Liver (tissue), 9 donors: ENCODE results near the gene UBN2. TPM values are rescaled to one million over a fixed set of nuclear protein-coding genes. Genes with fewer than 3 reads are reported as not detected.

Experiments
- DNase-seq: peaks from one replicate; pipeline ENCODE4 v3.0.0-alpha.2; 2017; ENCODE audit warnings: low spot score
- H3K27ac ChIP-seq, 2 donors: one replicate each; pipeline ENCODE4 v1.7.0; 2013; ENCODE audit warnings: inconsistent platforms in 2 of 2, low read length in 2 of 2, control low read depth in 1 of 2, low read depth in 1 of 2, mild to moderate bottlenecking in 1 of 2
- H3K27me3 ChIP-seq, 4 donors: one replicate each; pipeline versions ENCODE4 v1.6.1 to v1.7.0; 2013; ENCODE audit warnings: low read length in 3 of 4, inconsistent platforms in 1 of 4, mild to moderate bottlenecking in 1 of 4, moderate library complexity in 1 of 4; ENCODE audit not compliant: control insufficient read depth in 4 of 4, insufficient read depth in 4 of 4
- H3K36me3 ChIP-seq, 4 donors: one replicate each; pipeline versions ENCODE4 v1.6.1 to v1.7.0; 2013; ENCODE audit warnings: low read length in 3 of 4, mild to moderate bottlenecking in 3 of 4, low read depth in 1 of 4, moderate library complexity in 1 of 4; ENCODE audit not compliant: control insufficient read depth in 4 of 4, insufficient read depth in 3 of 4
- H3K4me1 ChIP-seq, 4 donors: one replicate each; pipeline versions ENCODE4 v1.6.1 to v1.7.0; 2013; ENCODE audit warnings: low read length in 3 of 4, mild to moderate bottlenecking in 3 of 4, moderate library complexity in 1 of 4; ENCODE audit not compliant: control insufficient read depth in 4 of 4, insufficient read depth in 4 of 4
- H3K4me3 ChIP-seq, 3 donors: one replicate each; pipeline versions ENCODE4 v1.6.1 to v1.7.0; 2013; ENCODE audit warnings: low read length in 3 of 3, control low read depth in 1 of 3, low read depth in 1 of 3, mild to moderate bottlenecking in 1 of 3
- H3K9ac ChIP-seq, 2 donors: one replicate each; pipeline ENCODE4 v1.7.0; 2013; ENCODE audit warnings: low read length in 2 of 2, mild to moderate bottlenecking in 2 of 2, moderate library complexity in 2 of 2, control low read depth in 1 of 2, low read depth in 1 of 2
- H3K9me3 ChIP-seq, 4 donors: one replicate each; pipeline versions ENCODE4 v1.6.1 to v1.7.0; 2013; ENCODE audit warnings: low read length in 3 of 4; ENCODE audit not compliant: control insufficient read depth in 4 of 4
- EGR1 ChIP-seq, 2 donors: IDR thresholded peaks; 2 replicates each; pipeline ENCODE4 v1.6.1; 2016 to 2018; ENCODE audit warnings: antibody characterized with exemption in 2 of 2, low read depth in 2 of 2
- FOXA1 ChIP-seq: IDR thresholded peaks from 2 replicates; pipeline ENCODE4 v1.6.1; 2016; ENCODE audit warnings: antibody characterized with exemption
- GABPA ChIP-seq, 2 donors: IDR thresholded peaks in 1 of 2; conservative IDR thresholded peaks in 1 of 2; 2 replicates each; pipeline ENCODE4 v1.6.1; 2016; ENCODE audit warnings: antibody characterized with exemption in 2 of 2, mild to moderate bottlenecking in 1 of 2, moderate library complexity in 1 of 2
- HNF4A ChIP-seq, 2 donors: conservative IDR thresholded peaks; 2 replicates each; pipeline ENCODE4 v1.6.1; 2016; ENCODE audit warnings: antibody characterized with exemption in 2 of 2, mild to moderate bottlenecking in 2 of 2
- HNF4G ChIP-seq: IDR thresholded peaks from 2 replicates; pipeline ENCODE4 v1.6.1; 2016; ENCODE audit warnings: antibody characterized with exemption
- JUND ChIP-seq, 2 donors: IDR thresholded peaks; 2 replicates each; pipeline ENCODE4 v1.6.1; 2016; ENCODE audit warnings: antibody characterized with exemption in 2 of 2
- MAX ChIP-seq: IDR thresholded peaks from 2 replicates; pipeline ENCODE4 v1.6.1; 2016; ENCODE audit warnings: antibody characterized with exemption
- NR2F2 ChIP-seq: IDR thresholded peaks from 2 replicates; pipeline ENCODE4 v1.6.1; 2016; ENCODE audit warnings: antibody characterized with exemption
- RAD21 ChIP-seq, 2 donors: IDR thresholded peaks; 2 replicates each; pipeline ENCODE4 v1.6.1; 2016; ENCODE audit warnings: antibody characterized with exemption in 2 of 2, mild to moderate bottlenecking in 2 of 2
- RXRA ChIP-seq, 2 donors: IDR thresholded peaks; 2 replicates each; pipeline ENCODE4 v1.6.1; 2017 to 2018; ENCODE audit warnings: antibody characterized with exemption in 2 of 2, mild to moderate bottlenecking in 1 of 2
- SP1 ChIP-seq: IDR thresholded peaks from 2 replicates; pipeline ENCODE4 v1.6.1; 2018; ENCODE audit warnings: antibody characterized with exemption, mild to moderate bottlenecking
- TAF1 ChIP-seq: conservative IDR thresholded peaks from 2 replicates; pipeline ENCODE4 v1.6.1; 2016; ENCODE audit warnings: antibody characterized with exemption, mild to moderate bottlenecking
- YY1 ChIP-seq: IDR thresholded peaks from 2 replicates; pipeline ENCODE4 v1.6.1; 2016; ENCODE audit warnings: antibody characterized with exemption, mild to moderate bottlenecking
- WGBS: extraction: QIAGEN DNeasy Blood & Tissue Kit; methylation state at CpG from one replicate; pipeline ENCODE4 v1.1.7; 2013; 5-methylcytosine and 5-hydroxymethylcytosine counted together
- polyA plus RNA-seq, 2 donors: library from polyadenylated mRNA; stranded (reverse) in 1 of 2; unstranded in 1 of 2; fragments of 200-250 nt in 1 of 2; fragments of >200 nt in 1 of 2; fragmentation: Nextera tagmentation in 1 of 2; extraction: Ambion mirVana in 1 of 2; gene quantifications; one replicate each; pipeline versions ENCODE4 v1.2.1 to v1.2.3, GENCODE V29; 2013 to 2015
- total RNA-seq, 2 donors: library from RNA; depleted of rRNA; stranded (reverse); fragments of >200 nt; gene quantifications; one replicate each; pipeline ENCODE4 v1.2.3, GENCODE V29; 2014
- TF ChIP-seq, protein P1 (sequence below): IDR thresholded peaks from 2 replicates; pipeline ENCODE4 v1.6.1; 2016; ENCODE audit warnings: antibody characterized with exemption
- TF ChIP-seq, protein P2 (sequence below): IDR thresholded peaks from 2 replicates; pipeline ENCODE4 v1.6.1; 2016; ENCODE audit warnings: antibody characterized with exemption, mild to moderate bottlenecking
- TF ChIP-seq, protein P3 (sequence below): fragments of 150-350 bp; IDR thresholded peaks from 2 replicates; pipeline ENCODE4 v1.5.1; 2017; ENCODE audit warnings: improper control_type of control experiment, low read depth, low read length; ENCODE audit not compliant: missing input control
- TF ChIP-seq, protein P4 (sequence below): IDR thresholded peaks from 2 replicates; pipeline ENCODE4 v1.6.1; 2016; ENCODE audit warnings: antibody characterized with exemption
- donor health status: healthy.
- donor health status: healthy.
- donor health status: healthy.
- donor health status: healthy.
- donor health status: healthy.

Gene UBN2
- total and polyA plus RNA-seq, 4 donors: 1.1 to 9.1 (median 4.8) TPM

DNA sequence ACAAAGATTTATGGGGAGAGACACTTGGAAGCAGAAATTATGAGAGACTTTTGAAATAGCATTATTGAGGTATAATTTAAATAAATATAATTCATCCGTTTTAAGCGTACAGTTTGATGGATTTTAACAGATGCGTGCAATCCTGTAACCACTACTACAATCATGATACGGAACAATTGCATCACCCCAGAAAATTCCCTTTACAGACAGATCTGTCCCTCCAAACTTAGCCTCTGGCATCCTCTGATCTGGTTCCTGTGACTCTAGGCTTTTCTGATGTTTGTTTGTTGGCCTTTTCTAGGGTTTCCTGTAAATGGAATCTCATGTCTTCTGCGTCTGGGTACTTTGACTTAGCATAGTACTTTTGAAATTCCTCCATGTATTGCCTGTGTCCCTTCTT is 15.5 kb downstream of the UBN2 start (continued):
- TF ChIP-seq, protein P1, sequence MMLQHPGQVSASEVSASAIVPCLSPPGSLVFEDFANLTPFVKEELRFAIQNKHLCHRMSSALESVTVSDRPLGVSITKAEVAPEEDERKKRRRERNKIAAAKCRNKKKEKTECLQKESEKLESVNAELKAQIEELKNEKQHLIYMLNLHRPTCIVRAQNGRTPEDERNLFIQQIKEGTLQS: no peak
- TF ChIP-seq JUND (IDR thresholded peaks at IDR 0.05) (no peak), TAF1 (no peak), SP1 (no peak), FOXA1 (no peak), MAX (no peak)

- WGBS: 88% methylated on average over 5 of the region's 5 CpGs
- Histone ChIP-seq H3K27me3 (no peaks in the 10 kb centered on the region), H3K36me3 (peaks cover 0 to 38% (median 27%) of the 10 kb centered on the region in 4 donors), H3K4me3 (no peak overlapping the region), H3K9me3 (no peaks in the 10 kb centered on the region), H3K27ac (no peak overlapping the region), H3K9ac (no peak overlapping the region), H3K4me1 (no peaks in the 10 kb centered on the region)
- no peak for DNase-seq
- TF ChIP-seq, protein P2, sequence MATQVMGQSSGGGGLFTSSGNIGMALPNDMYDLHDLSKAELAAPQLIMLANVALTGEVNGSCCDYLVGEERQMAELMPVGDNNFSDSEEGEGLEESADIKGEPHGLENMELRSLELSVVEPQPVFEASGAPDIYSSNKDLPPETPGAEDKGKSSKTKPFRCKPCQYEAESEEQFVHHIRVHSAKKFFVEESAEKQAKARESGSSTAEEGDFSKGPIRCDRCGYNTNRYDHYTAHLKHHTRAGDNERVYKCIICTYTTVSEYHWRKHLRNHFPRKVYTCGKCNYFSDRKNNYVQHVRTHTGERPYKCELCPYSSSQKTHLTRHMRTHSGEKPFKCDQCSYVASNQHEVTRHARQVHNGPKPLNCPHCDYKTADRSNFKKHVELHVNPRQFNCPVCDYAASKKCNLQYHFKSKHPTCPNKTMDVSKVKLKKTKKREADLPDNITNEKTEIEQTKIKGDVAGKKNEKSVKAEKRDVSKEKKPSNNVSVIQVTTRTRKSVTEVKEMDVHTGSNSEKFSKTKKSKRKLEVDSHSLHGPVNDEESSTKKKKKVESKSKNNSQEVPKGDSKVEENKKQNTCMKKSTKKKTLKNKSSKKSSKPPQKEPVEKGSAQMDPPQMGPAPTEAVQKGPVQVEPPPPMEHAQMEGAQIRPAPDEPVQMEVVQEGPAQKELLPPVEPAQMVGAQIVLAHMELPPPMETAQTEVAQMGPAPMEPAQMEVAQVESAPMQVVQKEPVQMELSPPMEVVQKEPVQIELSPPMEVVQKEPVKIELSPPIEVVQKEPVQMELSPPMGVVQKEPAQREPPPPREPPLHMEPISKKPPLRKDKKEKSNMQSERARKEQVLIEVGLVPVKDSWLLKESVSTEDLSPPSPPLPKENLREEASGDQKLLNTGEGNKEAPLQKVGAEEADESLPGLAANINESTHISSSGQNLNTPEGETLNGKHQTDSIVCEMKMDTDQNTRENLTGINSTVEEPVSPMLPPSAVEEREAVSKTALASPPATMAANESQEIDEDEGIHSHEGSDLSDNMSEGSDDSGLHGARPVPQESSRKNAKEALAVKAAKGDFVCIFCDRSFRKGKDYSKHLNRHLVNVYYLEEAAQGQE: no peak
- TF ChIP-seq EGR1 (IDR thresholded peaks at IDR 0.05; ENCODE audit: low read depth in 2 of 2) (no peak), HNF4A (conservative IDR thresholded peaks at IDR 0.05) (no peak), MAX (no peak), YY1 (no peak)
Measured at GRCh38 chr7:139246905-139247304, 15.9 kb downstream of the UBN2 start.

DNA sequence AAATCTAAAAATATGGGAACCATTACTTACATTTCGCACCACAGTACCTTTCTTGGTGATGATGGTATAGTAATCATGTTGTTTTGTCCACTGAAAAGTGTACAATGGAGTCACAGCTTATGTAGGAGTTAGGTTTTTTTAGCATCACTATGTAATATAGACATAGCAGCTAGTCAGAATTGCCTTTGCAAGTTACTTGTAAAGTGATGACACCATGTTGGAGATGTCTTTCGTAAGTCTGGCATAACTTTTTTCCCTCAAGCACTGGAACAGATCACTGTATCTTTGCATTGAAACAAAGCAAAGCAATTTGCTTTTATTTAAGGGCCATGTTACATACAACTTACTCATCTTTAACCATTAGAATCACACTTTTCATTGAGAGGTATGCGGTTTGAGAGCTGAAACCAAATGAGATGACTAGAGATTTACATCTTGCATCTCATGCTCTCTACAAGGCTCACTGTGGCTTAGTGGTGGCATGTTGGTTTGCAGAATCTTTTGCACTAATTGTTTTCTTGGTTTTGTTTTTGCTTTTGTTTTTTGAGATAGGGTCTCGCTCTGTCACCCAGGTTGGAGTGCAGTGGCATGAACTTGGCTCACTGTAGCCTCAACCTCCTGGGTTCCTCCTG is 18.3 kb downstream of the UBN2 start:
- H3K36me3 ChIP-seq: peaks cover 0 to 37% (median 28%) of the 10 kb centered on the region in 4 donors
- H3K4me3 ChIP-seq: no peak overlapping the region
- H3K9me3 ChIP-seq: no peaks in the 10 kb centered on the region
- no peak overlapping the region for H3K27ac ChIP-seq
- no peaks in the 10 kb centered on the region for H3K27me3 ChIP-seq
- H3K4me1 ChIP-seq: no peaks in the 10 kb centered on the region
- H3K9ac ChIP-seq: no peak overlapping the region
- 95% methylated on average over 4 of the region's 4 CpGs for WGBS
- DNase-seq: no peak
- TF ChIP-seq HNF4G: no peak
- no peak for TF ChIP-seq TAF1
- no peak for TF ChIP-seq EGR1 (IDR thresholded peaks at IDR 0.05; ENCODE audit: low read depth in 2 of 2)
- no peak for TF ChIP-seq RAD21 (IDR thresholded peaks at IDR 0.05)
- no peak for TF ChIP-seq YY1
- TF ChIP-seq, protein P2: no peak
- TF ChIP-seq, protein P3, sequence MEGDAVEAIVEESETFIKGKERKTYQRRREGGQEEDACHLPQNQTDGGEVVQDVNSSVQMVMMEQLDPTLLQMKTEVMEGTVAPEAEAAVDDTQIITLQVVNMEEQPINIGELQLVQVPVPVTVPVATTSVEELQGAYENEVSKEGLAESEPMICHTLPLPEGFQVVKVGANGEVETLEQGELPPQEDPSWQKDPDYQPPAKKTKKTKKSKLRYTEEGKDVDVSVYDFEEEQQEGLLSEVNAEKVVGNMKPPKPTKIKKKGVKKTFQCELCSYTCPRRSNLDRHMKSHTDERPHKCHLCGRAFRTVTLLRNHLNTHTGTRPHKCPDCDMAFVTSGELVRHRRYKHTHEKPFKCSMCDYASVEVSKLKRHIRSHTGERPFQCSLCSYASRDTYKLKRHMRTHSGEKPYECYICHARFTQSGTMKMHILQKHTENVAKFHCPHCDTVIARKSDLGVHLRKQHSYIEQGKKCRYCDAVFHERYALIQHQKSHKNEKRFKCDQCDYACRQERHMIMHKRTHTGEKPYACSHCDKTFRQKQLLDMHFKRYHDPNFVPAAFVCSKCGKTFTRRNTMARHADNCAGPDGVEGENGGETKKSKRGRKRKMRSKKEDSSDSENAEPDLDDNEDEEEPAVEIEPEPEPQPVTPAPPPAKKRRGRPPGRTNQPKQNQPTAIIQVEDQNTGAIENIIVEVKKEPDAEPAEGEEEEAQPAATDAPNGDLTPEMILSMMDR: no peak
- TF ChIP-seq SP1: no peak
- TF ChIP-seq, protein P4, sequence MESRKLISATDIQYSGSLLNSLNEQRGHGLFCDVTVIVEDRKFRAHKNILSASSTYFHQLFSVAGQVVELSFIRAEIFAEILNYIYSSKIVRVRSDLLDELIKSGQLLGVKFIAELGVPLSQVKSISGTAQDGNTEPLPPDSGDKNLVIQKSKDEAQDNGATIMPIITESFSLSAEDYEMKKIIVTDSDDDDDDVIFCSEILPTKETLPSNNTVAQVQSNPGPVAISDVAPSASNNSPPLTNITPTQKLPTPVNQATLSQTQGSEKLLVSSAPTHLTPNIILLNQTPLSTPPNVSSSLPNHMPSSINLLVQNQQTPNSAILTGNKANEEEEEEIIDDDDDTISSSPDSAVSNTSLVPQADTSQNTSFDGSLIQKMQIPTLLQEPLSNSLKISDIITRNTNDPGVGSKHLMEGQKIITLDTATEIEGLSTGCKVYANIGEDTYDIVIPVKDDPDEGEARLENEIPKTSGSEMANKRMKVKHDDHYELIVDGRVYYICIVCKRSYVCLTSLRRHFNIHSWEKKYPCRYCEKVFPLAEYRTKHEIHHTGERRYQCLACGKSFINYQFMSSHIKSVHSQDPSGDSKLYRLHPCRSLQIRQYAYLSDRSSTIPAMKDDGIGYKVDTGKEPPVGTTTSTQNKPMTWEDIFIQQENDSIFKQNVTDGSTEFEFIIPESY: no peak
- TF ChIP-seq JUND (IDR thresholded peaks at IDR 0.05): no peak
- TF ChIP-seq RXRA (IDR thresholded peaks at IDR 0.05): no peak
- TF ChIP-seq FOXA1: no peak
- TF ChIP-seq NR2F2: no peak
- TF ChIP-seq GABPA (IDR thresholded peaks at IDR 0.05 in 1 of 2, conservative IDR thresholded peaks at IDR 0.05 in 1 of 2): no peak
- TF ChIP-seq HNF4A (conservative IDR thresholded peaks at IDR 0.05): no peak
- TF ChIP-seq, protein P1: no peak
